ENCODE measurements around the gene ZFAND2B.

GRCh38 chr2:219176818-219177551 lies 29.6 kb upstream of the ZFAND2B start, which contains the start of gene CNPPD1:
- peak in 4 of 6 experiments; percentile 12 to 39 (median 25) for TF ChIP-seq CTCF (IDR thresholded peaks at IDR 0.05)
- TF ChIP-seq POLR2A (IDR thresholded peaks at IDR 0.05), result peak; percentile 86 to 99 (median 88)
- peak; percentile 94 to 98 for TF ChIP-seq POLR2AphosphoS5 (IDR thresholded peaks at IDR 0.05)
- TF ChIP-seq EP300 (IDR thresholded peaks at IDR 0.05), result peak in 2 of 4 donors; percentile 3 to 6

Data from upper lobe of left lung (tissue), 4 donors.